ENCODE results near the gene MORC3. TPM values are rescaled to one million over a fixed set of nuclear protein-coding genes. Genes with fewer than 3 reads are reported as not detected.
"Not testable (repeated sequence)": the region's sequence is repeated elsewhere in the genome, so short reads cannot be mapped to it uniquely, and the experiment has no call there.

MORC3 gene
- total and polyA plus RNA-seq, 9 donors = 34.7 to 51.6 (median 36.2) TPM

GRCh38 chr21:36396325-36396724 is 76.3 kb downstream of the MORC3 start:
- no peak for DNase-seq
- 86% methylated on average over 3 of the region's 3 CpGs for WGBS (ENCODE audit: insufficient coverage)
- Histone ChIP-seq H3K36me3 (ENCODE audit: control insufficient read depth, insufficient read depth, low read length) (peaks cover 19% of the 10 kb centered on the region), H3K4me3 (ENCODE audit: low read length) (no peak overlapping the region), H3K9me3 (replicated peaks; ENCODE audit: control insufficient read depth, low read depth, low read length) (no peaks in the 10 kb centered on the region), H3K4me1 (ENCODE audit: control insufficient read depth, insufficient read depth, low read length) (no peaks in the 10 kb centered on the region), H3K27ac (ENCODE audit: low read length) (no peak overlapping the region), H3K27me3 (ENCODE audit: control insufficient read depth, insufficient read depth, low read length) (no peaks in the 10 kb centered on the region)

GRCh38 chr21:36396971-36397370 is 77.0 kb downstream of the MORC3 start:
- Histone ChIP-seq H3K4me1 (ENCODE audit: control insufficient read depth, insufficient read depth, low read length) (no peaks in the 10 kb centered on the region), H3K27ac (ENCODE audit: low read length) (no peak overlapping the region), H3K4me3 (ENCODE audit: low read length) (no peak overlapping the region), H3K27me3 (ENCODE audit: control insufficient read depth, insufficient read depth, low read length) (no peaks in the 10 kb centered on the region), H3K36me3 (ENCODE audit: control insufficient read depth, insufficient read depth, low read length) (peaks cover 23% of the 10 kb centered on the region), H3K9me3 (replicated peaks; ENCODE audit: control insufficient read depth, low read depth, low read length) (no peaks in the 10 kb centered on the region)
- no peak for DNase-seq
- 89% methylated on average over 1 of the region's 4 CpGs for WGBS (ENCODE audit: insufficient coverage)

- H3K27me3 ChIP-seq (ENCODE audit: control insufficient read depth, insufficient read depth, low read length) = no peaks in the 10 kb centered on the region
- no peaks in the 10 kb centered on the region for H3K4me1 ChIP-seq (ENCODE audit: control insufficient read depth, insufficient read depth, low read length)
- H3K36me3 ChIP-seq (ENCODE audit: control insufficient read depth, insufficient read depth, low read length) = peaks cover 26% of the 10 kb centered on the region
- no peak overlapping the region for H3K4me3 ChIP-seq (ENCODE audit: low read length)
- H3K9me3 ChIP-seq (replicated peaks; ENCODE audit: control insufficient read depth, low read depth, low read length) = no peaks in the 10 kb centered on the region
- no peak overlapping the region for H3K27ac ChIP-seq (ENCODE audit: low read length)
- DNase-seq = no peak
- 60% methylated on average over 1 of the region's 5 CpGs for WGBS (ENCODE audit: insufficient coverage)
Observed at GRCh38 chr21:36397606-36398005, 77.6 kb downstream of the MORC3 start.

GRCh38 chr21:36399736-36400135 is 79.7 kb downstream of the MORC3 start:
- not testable (repeated sequence) for H3K4me1 ChIP-seq (ENCODE audit: control insufficient read depth, insufficient read depth, low read length); H3K27ac ChIP-seq (ENCODE audit: low read length); DNase-seq; H3K9me3 ChIP-seq (replicated peaks; ENCODE audit: control insufficient read depth, low read depth, low read length); H3K27me3 ChIP-seq (ENCODE audit: control insufficient read depth, insufficient read depth, low read length); H3K4me3 ChIP-seq (ENCODE audit: low read length)
- WGBS (ENCODE audit: insufficient coverage) = 98% methylated on average over 9 of the region's 9 CpGs
- peaks cover 26% of the 10 kb centered on the region for H3K36me3 ChIP-seq (ENCODE audit: control insufficient read depth, insufficient read depth, low read length)

GRCh38 chr21:36400719-36401118 is 80.7 kb downstream of the MORC3 start:
- H3K27me3 ChIP-seq (ENCODE audit: control insufficient read depth, insufficient read depth, low read length) = no peaks in the 10 kb centered on the region
- H3K4me1 ChIP-seq (ENCODE audit: control insufficient read depth, insufficient read depth, low read length) = no peaks in the 10 kb centered on the region
- peaks cover 18% of the 10 kb centered on the region for H3K36me3 ChIP-seq (ENCODE audit: control insufficient read depth, insufficient read depth, low read length)
- WGBS (ENCODE audit: insufficient coverage) = 94% methylated on average over 8 of the region's 8 CpGs
- H3K4me3 ChIP-seq (ENCODE audit: low read length) = no peak overlapping the region
- H3K9me3 ChIP-seq (replicated peaks; ENCODE audit: control insufficient read depth, low read depth, low read length) = no peaks in the 10 kb centered on the region
- no peak for DNase-seq
- no peak overlapping the region for H3K27ac ChIP-seq (ENCODE audit: low read length)

GRCh38 chr21:36402339-36402738 is 82.3 kb downstream of the MORC3 start:
- Histone ChIP-seq H3K27ac (ENCODE audit: low read length) (no peak overlapping the region), H3K4me3 (ENCODE audit: low read length) (no peak overlapping the region), H3K36me3 (ENCODE audit: control insufficient read depth, insufficient read depth, low read length) (peaks cover 15% of the 10 kb centered on the region), H3K9me3 (replicated peaks; ENCODE audit: control insufficient read depth, low read depth, low read length) (no peaks in the 10 kb centered on the region), H3K4me1 (ENCODE audit: control insufficient read depth, insufficient read depth, low read length) (no peaks in the 10 kb centered on the region), H3K27me3 (ENCODE audit: control insufficient read depth, insufficient read depth, low read length) (no peaks in the 10 kb centered on the region)
- DNase-seq = no peak
- WGBS (ENCODE audit: insufficient coverage) = no CpG with 5 or more reads among the region's 1 CpG

GRCh38 chr21:36403713-36404112 is 83.7 kb downstream of the MORC3 start:
- Histone ChIP-seq H3K9me3 (replicated peaks; ENCODE audit: control insufficient read depth, low read depth, low read length) (no peaks in the 10 kb centered on the region), H3K27ac (ENCODE audit: low read length) (no peak overlapping the region), H3K36me3 (ENCODE audit: control insufficient read depth, insufficient read depth, low read length) (peaks cover 11% of the 10 kb centered on the region), H3K27me3 (ENCODE audit: control insufficient read depth, insufficient read depth, low read length) (no peaks in the 10 kb centered on the region), H3K4me1 (ENCODE audit: control insufficient read depth, insufficient read depth, low read length) (no peaks in the 10 kb centered on the region), H3K4me3 (ENCODE audit: low read length) (no peak overlapping the region)
- WGBS (ENCODE audit: insufficient coverage) = 81% methylated on average over 3 of the region's 5 CpGs
- DNase-seq = no peak

GRCh38 chr21:36408568-36408967 is 88.6 kb downstream of the MORC3 start:
- Histone ChIP-seq H3K36me3 (ENCODE audit: control insufficient read depth, insufficient read depth, low read length) (peaks cover 19% of the 10 kb centered on the region), H3K9me3 (replicated peaks; ENCODE audit: control insufficient read depth, low read depth, low read length) (no peaks in the 10 kb centered on the region), H3K27ac (ENCODE audit: low read length) (no peak overlapping the region), H3K4me3 (ENCODE audit: low read length) (no peak overlapping the region), H3K4me1 (ENCODE audit: control insufficient read depth, insufficient read depth, low read length) (no peaks in the 10 kb centered on the region), H3K27me3 (ENCODE audit: control insufficient read depth, insufficient read depth, low read length) (no peaks in the 10 kb centered on the region)
- WGBS (ENCODE audit: insufficient coverage) = 80% methylated on average over 2 of the region's 6 CpGs
- DNase-seq = no peak

GRCh38 chr21:36411301-36411700 is 91.3 kb downstream of the MORC3 start:
- Histone ChIP-seq H3K4me3 (ENCODE audit: low read length) (no peak overlapping the region), H3K36me3 (ENCODE audit: control insufficient read depth, insufficient read depth, low read length) (peaks cover 27% of the 10 kb centered on the region), H3K9me3 (replicated peaks; ENCODE audit: control insufficient read depth, low read depth, low read length) (no peaks in the 10 kb centered on the region), H3K4me1 (ENCODE audit: control insufficient read depth, insufficient read depth, low read length) (no peaks in the 10 kb centered on the region), H3K27ac (ENCODE audit: low read length) (no peak overlapping the region), H3K27me3 (ENCODE audit: control insufficient read depth, insufficient read depth, low read length) (no peaks in the 10 kb centered on the region)
- 89% methylated on average over 4 of the region's 10 CpGs for WGBS (ENCODE audit: insufficient coverage)
- no peak for DNase-seq

GRCh38 chr21:36412916-36413315 is 92.9 kb downstream of the MORC3 start:
- Histone ChIP-seq H3K36me3 (ENCODE audit: control insufficient read depth, insufficient read depth, low read length) (peaks cover 27% of the 10 kb centered on the region), H3K27me3 (ENCODE audit: control insufficient read depth, insufficient read depth, low read length) (no peaks in the 10 kb centered on the region), H3K27ac (ENCODE audit: low read length) (no peak overlapping the region), H3K9me3 (replicated peaks; ENCODE audit: control insufficient read depth, low read depth, low read length) (no peaks in the 10 kb centered on the region), H3K4me3 (ENCODE audit: low read length) (no peak overlapping the region), H3K4me1 (ENCODE audit: control insufficient read depth, insufficient read depth, low read length) (no peaks in the 10 kb centered on the region)
- no peak for DNase-seq
- 79% methylated on average over 11 of the region's 11 CpGs for WGBS (ENCODE audit: insufficient coverage)

GRCh38 chr21:36415375-36415774 is 95.4 kb downstream of the MORC3 start:
- H3K27ac ChIP-seq (ENCODE audit: low read length) = no peak overlapping the region
- H3K4me3 ChIP-seq (ENCODE audit: low read length) = no peak overlapping the region
- peaks cover 27% of the 10 kb centered on the region for H3K36me3 ChIP-seq (ENCODE audit: control insufficient read depth, insufficient read depth, low read length)
- no peak for DNase-seq
- H3K9me3 ChIP-seq (replicated peaks; ENCODE audit: control insufficient read depth, low read depth, low read length) = no peaks in the 10 kb centered on the region
- WGBS (ENCODE audit: insufficient coverage) = 90% methylated on average over 4 of the region's 6 CpGs
- H3K27me3 ChIP-seq (ENCODE audit: control insufficient read depth, insufficient read depth, low read length) = no peaks in the 10 kb centered on the region
- H3K4me1 ChIP-seq (ENCODE audit: control insufficient read depth, insufficient read depth, low read length) = no peaks in the 10 kb centered on the region
